GM20000 (cell line): ENCODE results near the gene LCOR.

Experiments
- DNase-seq: peaks from one replicate; pipeline ENCODE4 v3.0.0; 2012; ENCODE audit warnings: low spot score
- CTCF ChIP-seq: IDR thresholded peaks from 2 replicates; pipeline ENCODE4 v1.5.1; 2012; ENCODE audit warnings: mild to moderate bottlenecking, control low read depth; ENCODE audit errors: extremely low read depth, missing control alignments

Gene LCOR

GRCh38 chr10:97005349-97005748 lies 173.3 kb downstream of the LCOR start:
- TF ChIP-seq CTCF = no peak
- no peak for DNase-seq

GRCh38 chr10:97006364-97006763 lies 174.3 kb downstream of the LCOR start:
- no peak for TF ChIP-seq CTCF
- DNase-seq = no peak

DNA sequence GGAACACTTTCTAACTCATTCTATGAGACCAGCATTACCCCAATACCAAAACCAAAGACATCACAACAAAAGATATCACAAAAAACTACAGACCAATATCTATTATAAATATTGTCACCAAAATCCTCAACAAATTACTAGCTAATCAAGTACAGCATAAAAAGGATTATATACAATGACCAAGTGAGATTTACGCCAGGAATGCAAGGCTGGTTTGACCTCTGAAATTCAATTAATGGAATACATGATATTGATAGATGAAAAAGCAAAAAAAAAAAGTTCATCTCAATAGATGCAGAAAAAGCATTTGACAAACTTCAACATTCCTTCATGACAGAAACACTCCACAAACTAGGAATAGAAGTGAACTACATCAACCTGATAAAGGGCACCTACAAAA lies 175.3 kb downstream of the LCOR start:
- no peak for DNase-seq

DNA sequence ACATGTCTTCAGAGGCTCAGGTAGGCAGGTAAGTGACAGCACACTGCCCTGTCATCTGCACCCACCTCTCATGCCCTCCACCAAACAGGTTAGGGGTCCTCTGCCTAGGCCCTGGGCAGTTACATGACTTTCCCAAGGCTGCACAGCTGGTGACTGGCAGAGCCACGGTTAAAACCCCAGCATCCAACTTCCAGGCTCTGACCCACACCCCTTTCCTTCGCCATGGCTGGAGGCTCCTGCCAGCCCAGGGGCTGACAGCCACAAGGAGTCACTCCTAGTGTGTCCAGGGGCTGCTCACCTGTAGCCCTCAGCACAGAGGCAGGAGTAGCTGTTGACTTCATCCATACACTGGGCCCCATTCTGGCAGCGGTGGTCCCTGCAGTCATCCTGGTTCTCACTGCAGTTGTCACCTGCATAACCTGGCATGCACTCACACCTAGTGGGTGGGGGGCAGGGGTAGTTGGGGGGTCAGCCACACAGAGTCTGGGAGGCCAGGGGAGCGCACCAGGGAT lies 178.7 kb downstream of the LCOR start:
- TF ChIP-seq CTCF = no peak
- no peak for DNase-seq

More for the DNA sequence above, 175.3 kb downstream of the LCOR start:
- TF ChIP-seq CTCF = no peak

DNA sequence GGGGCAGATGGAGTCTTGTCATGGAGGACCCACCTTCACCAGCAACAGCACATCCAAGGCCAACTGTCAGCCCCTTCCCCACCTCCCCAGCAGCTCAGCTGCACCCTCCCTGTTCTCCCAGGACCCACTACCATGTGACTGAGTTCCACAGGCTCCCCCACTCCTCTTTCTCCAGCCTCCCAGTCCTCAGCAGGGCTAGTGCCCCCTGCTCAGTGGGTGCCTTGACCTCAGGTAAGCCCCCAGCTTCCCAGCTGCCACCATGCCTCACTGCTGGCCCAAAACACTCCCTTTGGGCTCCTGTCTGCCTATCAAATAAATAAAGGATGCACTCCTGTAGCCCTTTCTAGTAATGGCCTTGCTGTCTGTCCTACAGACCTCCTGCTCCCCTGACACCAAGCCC lies 179.3 kb downstream of the LCOR start:
- no peak for TF ChIP-seq CTCF
- DNase-seq = no peak

- DNase-seq = no peak
- TF ChIP-seq CTCF = no peak
These were observed 180.4 kb downstream of the LCOR start for GRCh38 chr10:97012470-97012869.

GRCh38 chr10:97013568-97013967 lies 181.5 kb downstream of the LCOR start:
- no peak for TF ChIP-seq CTCF
- no peak for DNase-seq

GRCh38 chr10:97013983-97014382 lies 181.9 kb downstream of the LCOR start:
- DNase-seq = no peak
- TF ChIP-seq CTCF = no peak
